GM19240 (cell line): ENCODE results near the gene MSI2.

Experiments
- DNase-seq: peaks from one replicate; pipeline ENCODE4 v3.0.0; 2011; ENCODE audit warnings: low spot score; ENCODE audit not compliant: insufficient read length

MSI2 gene

DNA sequence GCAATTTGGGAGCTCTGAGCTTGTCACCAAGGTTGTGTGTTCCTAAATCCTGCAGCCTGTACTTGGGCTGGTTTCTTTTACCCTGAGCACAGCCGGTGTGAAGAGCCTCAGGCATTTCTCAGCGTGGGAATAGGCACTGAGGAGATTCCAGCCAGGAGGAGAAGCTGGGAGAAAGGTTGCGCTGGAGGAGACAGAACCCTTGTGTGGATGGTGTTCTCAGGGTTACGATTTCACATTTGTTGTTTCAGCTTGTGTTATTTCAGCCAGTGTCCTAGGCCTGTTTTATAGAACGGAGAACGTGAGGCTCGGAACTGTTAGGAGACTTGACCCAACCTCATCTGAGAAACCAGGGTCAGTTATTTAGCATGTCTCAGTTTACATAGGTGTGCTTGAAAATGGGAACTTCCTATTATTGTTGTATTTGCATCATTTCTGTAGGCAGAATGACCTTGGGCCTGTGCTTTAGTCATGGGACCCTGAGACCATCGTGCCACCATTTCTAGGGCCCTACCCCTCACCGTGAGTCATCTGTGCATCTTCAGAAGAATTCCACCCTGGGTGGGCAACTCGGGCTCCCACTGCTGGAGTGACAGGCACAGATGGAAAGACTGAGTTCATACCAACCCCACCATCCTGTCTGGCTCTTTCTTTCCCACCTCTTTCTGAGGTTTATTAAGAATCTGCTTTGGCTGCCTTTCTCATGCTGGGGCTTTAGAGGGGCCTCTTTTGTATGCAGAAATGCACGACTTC, 134.9 kb downstream of the MSI2 start:
- no peak for DNase-seq

DNA sequence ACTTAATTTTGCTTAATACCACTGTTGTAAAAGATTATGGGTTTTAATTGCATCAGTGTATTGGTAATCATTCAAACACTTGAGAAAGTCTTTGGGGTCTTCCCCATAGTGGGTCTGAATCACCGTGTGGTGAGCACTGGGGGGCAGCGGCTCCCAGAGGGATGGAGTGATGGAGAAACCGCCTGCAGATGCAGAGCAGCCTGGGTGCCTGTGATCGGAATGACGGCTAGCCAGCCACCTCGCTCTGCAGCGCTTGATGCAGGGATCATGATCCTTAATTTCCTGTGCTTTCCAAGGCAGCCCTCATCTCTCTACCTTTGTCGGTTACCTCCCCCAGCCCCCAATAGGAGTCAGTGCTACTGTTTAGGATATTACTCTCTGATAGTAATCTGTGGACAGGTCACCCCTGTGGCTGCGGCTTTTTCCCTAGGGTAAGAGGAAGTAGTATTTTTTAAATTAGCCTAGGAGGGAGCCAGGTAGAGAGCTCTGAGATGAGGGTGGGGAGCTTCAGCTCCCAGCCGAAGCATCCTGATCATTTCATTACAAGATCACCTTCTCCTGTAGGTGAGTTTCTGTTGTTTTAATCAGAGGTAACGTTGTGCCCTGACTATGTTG, 135.6 kb downstream of the MSI2 start:
- DNase-seq = no peak

DNA sequence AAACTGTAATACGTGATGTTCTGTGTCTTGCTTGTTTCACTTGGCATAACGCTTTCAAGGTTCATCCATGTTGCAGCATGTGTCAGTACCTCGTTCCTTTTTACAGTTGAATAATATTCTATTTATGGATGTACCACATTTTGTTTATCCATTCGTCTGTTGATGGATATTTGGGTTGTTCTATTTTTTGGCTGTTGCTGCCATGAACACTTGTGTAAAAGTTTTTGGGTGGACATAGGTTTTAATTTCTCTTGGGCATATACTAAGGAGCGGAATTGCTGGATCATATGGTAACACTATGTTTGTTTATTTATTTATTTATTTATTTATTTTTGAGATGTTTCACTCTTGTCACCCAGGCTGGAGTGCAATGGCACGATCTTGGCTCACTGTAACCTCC, 137.0 kb downstream of the MSI2 start:
- DNase-seq = no peak

GRCh38 chr17:57394375-57394774, 138.1 kb downstream of the MSI2 start:
- DNase-seq = no peak

DNA sequence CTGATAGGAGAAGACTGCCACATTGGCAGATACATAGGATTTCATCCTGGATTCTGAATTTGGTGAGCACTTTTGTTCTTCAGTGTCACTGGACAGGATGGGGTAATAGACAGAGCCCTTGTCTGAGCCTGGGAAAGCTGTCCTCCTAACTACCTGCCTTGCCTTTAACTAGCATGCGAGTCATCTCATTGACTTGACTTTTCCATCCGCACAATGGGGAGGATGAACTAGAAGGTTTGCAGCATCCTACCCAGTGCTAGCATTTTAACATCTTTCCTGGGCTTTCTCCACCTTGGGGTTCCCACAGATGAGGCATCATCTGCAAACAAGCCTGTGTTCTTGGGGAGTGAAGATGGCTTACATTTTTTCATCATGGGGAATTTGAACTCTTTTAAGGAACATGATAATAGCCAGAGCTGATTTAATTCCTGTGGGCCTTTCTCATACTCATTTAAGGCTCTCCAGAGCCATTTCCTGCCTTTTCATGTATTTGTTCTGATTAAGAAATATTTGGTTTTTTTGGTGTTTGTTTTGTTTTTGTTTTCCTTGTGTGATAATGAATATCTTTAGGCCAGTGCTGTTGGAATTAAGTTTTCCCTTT, 139.5 kb downstream of the MSI2 start:
- DNase-seq = no peak

GRCh38 chr17:57396511-57396921, 140.2 kb downstream of the MSI2 start:
- no peak for DNase-seq

GRCh38 chr17:57397402-57397801, 141.1 kb downstream of the MSI2 start:
- DNase-seq = no peak

DNA sequence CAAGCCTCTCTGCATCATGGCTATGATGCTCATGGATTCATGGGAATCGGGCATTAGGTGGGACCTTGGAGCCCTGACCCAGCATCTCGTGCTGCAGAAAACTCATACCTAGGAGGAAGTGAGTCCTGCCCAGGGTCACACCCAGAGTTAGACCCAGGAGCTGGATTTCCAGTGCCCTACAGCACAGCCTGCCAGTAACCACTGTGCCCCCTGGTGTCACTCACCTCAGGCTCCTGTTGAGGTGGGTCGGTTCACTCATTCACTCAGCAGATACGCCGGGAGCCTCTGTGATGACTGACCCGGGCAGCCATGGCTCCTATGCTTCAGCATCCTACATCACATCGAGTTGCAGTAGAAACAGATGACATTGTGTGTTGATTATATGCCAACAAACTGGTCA, 143.4 kb downstream of the MSI2 start:
- no peak for DNase-seq

DNA sequence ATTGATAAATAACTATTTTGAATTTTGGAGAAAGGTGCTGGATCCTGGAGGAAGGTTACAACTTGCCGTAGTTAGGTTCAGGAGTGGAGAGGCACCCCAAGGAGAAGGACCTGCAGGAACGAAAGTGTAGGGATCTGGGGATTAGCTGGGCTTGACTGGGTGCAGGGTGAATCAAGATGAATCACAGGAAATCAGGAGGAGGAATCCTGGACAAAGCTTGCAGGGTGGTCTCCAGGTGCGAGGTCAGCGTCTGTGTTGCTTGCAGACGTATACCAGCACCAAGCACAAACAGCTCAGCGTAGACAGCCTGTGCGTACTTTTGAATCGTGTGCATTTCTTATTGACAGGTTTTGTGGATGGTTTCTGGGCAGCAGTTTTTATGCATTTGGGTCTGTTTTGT, 144.3 kb downstream of the MSI2 start:
- DNase-seq = no peak

DNA sequence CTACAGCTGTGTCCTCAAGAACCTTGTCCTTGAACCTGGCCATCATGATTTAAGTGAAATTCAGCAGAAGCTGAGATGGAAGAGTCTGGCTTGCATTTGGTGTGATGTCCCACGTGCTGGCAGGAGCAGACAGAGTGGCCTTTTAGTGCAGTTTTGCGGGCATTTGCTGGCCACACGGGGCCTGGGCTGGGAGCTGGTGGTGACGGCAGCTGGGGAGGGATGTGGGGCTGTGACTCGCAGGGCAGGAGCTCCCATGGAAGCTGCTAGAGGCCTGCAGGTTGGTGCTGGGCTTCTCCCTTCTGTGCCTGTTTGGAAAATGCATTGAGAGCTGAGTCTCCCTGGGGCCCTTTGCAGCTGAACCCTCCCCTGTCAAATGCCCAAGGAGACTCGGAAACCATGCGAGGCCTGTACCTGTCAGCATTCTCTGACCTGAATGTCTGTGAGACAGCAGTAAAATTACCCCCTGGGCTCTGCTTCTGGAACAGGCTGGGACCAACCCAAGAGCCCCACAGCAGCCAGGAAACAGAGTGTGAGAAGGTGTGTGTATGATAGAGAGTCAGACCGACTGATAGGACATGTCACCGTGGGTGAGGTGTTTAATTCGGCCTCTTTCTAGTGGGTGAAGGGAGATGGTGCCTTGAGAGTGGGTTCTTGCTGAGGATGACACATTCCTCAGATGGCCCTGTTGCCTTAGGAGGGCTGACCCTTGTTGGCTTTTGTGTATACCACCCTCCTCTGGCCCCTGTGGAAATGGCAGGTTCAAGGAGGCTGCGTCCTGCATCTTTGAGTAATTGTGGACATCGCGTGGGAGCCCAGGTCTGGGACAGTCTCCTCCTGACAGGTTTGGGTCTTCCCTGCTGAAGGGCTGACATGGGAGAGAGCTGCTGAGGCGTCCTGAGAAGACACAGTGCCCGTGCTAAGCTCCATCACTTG, 145.5 kb downstream of the MSI2 start:
- DNase-seq = no peak

DNA sequence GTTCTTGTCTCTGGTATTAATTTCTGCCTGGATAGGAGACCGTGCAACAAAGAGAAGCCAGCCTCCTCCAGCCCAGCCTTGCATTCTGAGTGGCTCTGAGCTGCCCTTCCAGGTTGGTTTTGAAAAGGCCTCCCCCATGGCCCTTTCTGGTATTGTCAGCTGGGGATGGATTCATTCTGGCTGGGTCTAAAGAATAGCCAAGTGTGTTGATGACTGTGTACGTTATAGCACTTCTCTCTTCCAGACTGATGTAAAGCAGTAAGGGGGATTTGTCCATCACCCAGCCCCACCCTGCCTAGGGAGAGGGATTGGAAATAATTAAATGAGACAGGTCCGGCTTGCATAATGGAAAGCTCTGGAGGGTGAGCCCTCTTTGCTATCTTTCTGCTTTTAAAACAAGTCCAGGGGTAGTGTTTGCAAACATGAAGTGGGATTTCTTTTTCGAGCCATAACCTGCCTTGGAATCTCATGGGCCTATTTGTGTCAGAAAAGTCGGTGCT, 146.4 kb downstream of the MSI2 start:
- no peak for DNase-seq

DNA sequence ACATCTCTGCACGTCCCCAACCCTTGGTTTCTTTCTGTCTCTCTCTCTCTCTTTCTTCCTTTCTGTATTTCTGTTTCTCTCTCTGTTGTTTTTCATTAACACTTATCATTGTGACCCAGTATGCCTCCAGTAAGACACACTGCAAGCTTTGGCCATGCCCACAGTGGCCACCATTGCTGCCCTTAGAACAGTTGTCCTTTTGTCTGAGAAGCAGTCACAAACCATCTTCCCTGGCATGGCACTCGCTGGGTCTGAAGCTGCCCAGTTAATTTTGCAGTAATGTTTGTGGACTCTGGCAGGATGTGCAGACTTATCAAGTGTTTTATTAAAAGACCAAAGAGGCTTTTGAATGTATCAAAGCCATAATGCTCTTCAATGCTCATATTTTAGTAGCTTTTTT, 146.9 kb downstream of the MSI2 start:
- no peak for DNase-seq

GRCh38 chr17:57404073-57404472, 147.8 kb downstream of the MSI2 start:
- DNase-seq = no peak

GRCh38 chr17:57404795-57405490, 148.6 kb downstream of the MSI2 start:
- no peak for DNase-seq

DNA sequence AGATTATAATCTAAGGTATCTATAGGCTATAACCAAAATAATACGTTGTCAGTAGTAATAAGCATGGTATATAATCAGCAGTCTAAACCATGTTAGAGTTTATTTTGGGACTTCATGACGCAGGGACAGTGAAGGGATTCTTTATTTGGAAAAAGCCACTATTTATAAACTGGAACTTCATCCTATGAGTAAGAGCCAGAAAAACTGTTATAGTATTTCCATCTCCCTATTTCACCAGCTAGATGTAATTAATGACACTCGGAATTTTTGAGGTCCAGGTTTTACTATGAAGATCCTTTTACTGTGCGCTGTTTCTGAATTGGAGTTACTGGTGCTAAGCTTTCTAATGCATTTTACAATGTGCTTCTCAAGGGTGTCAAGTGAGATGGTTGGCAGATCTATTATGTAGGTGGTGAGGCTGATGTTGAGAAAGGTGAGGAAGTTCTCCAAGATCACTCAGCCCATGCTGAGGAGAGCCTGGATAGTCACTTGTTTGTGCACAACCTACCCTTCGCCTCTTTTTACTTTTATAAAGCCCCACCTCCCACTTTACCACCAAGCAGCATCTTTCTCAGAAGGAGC, 149.3 kb downstream of the MSI2 start:
- no peak for DNase-seq

- no peak for DNase-seq
Measured at GRCh38 chr17:57406131-57406980, 150.0 kb downstream of the MSI2 start.

- no peak for DNase-seq
Measured at GRCh38 chr17:57406981-57407286, 150.6 kb downstream of the MSI2 start.

- no peak for DNase-seq
Measured at GRCh38 chr17:57407287-57408070, 151.2 kb downstream of the MSI2 start.
